ENCODE results near the gene PRPH2.
"Not testable (repeated sequence)": the region's sequence is repeated elsewhere in the genome, so short reads cannot be mapped to it uniquely, and the experiment has no call there.

PRPH2 gene

DNA sequence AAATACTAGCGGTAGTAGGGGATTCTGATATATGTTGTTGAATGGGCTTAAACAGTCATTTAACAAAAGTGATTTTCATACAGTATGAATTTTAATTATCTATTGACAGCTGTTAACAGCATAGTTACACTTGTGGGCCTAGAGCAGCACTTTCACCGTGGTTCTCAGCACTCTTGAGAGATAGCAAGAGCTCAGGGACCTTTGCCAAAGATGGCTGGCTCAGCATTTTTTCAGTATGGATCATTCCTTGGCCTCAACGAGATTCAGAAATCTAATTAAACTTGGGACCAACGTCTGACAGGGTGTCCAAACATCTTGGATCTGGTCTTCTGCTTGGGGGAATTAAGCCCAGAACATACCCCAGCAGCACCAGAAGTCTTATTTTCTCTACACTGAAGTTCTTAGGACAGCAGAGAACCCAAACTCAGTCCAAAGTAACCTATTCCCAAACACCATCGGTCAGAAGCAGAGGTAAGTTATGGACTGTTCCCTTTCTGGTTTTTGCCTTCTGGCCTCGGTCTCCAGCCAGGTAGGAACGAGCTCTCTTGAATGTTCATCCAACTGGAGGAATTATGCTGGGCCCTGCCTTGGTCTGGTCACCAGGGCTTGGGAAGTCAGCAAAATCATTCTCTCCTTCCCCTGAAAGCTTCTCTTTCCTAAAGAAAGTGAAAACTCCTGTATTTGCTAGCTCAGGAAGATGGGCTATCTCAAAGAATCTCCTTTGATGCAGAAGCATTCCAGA lies 25.7 kb downstream of the PRPH2 start:
- no peak for DNase-seq

DNA sequence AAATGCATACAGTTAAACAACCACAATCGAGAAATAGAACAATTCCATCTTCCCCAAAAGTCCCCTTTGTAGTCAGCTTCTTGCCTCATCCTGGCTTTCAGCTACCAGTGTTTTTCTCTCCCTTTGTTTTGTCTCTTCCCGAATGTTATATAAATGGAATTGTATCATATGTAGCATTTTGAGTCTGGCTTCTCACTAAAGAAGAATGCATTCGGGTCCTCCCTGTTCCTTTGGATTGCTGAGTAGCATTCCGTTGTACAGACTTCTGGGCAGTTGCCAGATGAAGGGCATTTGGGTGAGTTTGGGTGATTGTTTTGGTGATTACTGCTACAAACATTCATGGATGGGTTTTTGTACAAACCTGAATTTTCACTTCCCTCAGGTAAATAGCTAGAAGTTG lies 27.8 kb downstream of the PRPH2 start:
- no peak for DNase-seq

DNA sequence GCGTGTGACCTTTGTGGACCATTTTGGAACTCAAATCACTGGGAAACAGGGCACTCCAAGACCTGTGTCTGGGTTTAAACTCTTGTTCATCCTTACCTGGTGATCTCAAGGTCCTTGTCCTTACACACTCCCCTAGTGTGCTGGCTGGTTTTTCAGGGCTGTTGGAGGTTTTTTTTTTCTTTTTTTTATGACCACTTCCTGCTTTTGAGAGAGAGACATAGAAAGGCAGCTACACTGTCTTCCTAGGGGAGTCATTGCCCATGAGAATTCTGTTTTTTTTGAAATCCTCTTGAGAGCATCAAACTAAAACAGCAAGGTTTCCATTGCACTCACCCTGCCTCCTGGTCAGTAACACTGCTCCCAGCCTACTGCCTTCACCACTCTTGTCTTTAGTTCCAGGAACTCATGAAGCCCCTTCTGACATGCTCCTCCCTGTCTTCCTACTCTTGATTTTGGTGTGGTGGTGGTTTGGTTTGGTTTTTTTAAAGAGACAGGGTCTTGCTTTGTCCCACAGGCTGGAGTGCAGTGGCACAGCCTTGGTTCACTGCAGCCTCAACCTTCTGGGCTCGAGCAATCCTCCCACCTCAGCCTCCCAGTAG lies 28.6 kb downstream of the PRPH2 start:
- peak; percentile 16 for DNase-seq

DNA sequence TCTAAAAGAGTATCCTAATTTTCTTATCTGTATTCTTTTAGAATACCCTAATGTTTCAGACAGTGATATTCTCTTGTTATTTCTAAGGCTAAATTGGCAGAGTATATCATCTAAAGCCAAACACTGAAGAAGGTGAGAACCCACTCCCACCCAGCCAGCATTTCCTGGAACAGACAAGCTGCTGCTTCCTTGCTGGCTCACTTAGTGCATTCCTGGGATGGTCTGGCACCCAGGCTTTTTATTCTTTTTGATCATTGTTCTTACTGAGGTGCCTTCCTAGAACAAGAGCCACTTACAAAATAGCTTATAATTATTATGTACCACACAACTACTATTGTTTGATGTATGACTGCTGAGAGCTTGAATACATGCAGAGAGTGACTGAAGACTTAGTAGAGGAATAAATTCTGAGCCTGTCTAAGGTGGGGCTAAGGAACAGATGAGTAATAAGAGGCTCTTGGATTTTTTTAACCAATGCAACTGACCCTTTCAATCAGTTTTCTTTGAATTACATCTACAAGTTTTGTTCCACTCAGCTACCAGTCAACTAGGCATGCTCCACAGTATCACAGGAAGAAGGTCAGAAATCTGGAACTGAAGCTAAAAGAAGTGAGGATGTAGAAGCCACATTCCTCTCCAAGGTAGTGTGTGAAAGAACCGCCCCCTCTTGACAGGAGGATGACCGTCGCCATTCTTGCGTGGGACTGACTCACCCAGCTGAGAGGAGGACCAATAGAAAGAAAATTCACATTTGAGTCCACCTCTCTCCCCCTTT lies 30.1 kb downstream of the PRPH2 start:
- no peak for DNase-seq

DNA sequence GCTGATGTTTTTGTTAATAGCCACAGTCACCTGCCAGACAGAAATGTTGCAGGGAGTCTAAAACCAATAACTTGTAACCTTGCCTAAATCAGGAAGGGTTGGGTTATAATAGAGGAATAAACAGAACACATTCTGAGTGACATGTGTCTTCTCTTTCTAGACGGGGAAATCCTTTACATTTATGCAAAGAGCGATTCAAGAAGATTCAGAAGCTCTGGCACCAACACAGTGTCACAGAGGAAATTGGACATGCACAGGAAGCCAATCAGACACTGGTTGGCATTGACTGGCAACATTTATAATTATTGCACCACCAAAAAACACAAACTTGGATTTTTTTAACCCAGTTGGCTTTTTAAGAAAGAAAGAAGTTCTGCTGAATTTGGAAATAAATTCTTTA lies 31.5 kb downstream of the PRPH2 start:
- DNase-seq, result no peak

DNA sequence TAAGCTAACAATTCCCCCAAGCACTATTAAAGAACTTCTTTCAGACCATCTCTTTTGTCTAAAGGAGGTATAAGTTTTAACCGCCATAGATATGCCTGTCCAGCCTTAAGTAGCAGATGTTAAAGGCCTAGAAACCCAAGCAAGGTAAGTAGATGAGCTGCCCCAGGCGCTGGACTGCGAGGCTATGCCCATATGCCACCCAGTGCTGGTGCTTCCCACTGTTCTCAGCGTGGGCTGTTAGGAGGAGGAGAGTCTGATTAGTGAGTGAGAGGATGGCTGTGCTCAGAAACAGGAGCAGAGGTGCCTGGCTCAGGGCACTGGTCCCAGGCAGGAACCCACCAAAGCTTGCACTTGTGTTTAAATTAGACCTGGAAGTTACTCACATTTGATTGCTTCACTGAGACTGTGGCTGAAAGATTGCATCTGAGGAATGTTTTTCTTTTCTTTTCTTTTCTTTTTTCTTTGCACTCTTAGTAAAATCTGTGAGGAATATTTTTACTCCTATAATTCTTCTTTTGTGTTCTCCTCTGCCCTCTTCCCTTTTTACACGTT lies 32.2 kb downstream of the PRPH2 start:
- DNase-seq, result no peak

DNA sequence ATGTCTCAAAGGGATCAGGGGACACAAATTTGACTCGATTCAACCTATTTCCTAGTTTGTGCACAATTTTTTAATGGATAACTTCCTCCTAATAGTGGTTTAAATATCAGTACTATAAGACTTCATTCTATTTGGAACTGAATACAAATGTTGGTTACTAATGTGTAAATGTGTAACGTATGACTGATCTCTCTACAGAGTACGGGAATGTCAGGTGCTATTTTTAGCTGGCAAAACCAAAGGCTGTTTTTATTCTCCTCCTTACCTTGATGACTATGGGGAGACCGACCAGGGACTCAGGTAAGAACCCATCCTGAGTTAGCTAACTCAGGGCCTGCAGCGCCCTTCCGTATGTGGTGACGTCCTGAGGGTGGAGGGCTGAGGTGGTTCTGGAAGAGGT lies 33.0 kb downstream of the PRPH2 start:
- no peak for DNase-seq

DNA sequence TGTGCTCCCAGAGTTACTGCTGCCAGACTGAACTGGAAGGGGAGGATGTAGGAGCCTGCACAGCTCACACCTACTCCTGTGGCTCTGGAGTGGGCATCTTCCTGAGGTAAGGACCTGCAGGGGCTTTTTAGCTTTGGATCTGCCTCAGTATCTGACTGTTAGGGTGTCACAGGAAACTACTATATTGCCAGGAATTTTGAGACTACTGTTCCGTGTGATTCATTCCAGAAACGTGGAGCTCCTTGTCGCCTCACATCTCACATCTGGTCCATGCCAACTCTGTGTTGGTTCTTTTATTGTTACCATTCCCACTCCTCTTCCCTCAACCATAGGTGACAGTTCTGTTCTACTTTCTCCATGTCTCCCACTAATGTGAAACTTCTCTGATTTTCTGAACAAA lies 34.1 kb downstream of the PRPH2 start:
- no peak for DNase-seq

DNA sequence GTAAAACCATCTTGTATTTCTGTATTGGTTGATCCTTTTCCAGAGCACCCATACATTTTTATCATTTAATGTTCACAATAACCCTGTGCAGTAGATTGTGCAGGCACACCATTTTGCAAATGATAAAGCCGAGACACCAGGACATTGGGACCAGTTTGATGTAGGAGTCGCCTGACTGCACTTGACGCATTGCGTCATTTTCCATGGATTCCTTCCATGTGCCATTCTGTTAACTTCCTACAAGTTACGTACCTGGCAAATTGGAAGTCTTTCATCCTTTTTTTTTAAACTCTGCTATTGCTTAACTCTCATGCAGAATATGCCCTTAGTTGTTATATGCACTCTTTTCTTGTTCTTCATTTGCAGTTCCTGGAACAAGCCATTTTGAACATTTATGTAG lies 43.0 kb downstream of the PRPH2 start:
- DNase-seq, result no peak

DNA sequence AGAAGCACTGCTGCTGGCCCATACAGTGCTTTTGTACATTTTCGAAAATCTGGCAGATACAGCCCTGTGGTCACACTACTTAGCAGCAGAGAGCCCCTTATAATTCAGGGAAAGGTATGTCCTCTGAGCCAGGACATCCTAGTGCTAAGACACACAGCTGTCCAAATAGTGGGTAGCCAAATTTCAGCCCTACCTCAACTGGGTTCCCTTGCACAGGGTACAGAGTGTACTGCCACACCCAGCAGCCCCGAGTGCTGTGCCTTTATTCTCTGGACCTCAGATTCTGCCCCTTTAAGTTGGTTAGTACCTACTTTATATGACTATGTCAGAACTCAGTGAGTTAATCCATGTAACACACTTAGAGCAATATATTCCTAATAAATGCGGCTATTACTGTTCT lies 47.6 kb downstream of the PRPH2 start:
- DNase-seq, result no peak

DNA sequence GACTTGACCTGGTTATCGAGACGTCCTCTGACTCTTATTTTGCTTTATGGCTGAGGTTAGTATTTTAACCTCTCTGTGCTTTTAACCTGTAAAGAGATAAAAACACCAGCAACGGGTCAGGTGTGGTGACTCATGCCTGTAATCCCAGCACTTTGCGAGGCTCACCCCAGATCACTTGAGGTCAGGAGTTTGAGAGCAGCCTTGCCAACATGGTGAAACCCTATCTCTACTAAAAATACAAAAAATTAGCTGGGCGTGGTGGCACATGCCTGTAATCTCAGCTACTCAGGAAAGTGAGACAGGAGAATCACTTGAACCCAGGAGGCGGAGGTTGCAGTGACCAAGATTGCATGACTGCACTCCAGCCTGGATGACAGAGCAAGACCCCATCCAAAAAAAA lies 48.0 kb downstream of the PRPH2 start:
- DNase-seq, result not testable (repeated sequence)

DNA sequence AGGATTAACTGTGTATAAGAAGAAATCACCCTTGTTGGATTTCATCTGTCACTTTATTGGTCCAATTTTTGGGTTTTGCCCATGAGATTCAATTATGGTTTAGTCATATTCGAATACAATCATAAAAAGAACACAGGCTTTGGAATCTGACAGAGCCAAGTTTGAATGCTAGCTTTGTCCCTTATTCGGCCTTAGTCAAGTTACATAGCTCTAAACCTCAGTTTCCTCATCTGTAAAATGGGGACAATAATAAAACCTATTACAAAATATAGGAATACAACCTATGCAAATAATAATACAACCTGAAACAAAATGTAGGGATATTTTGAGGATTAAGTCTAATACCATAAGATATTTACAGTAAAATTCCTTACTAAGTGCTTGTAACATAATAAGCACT lies 57.7 kb downstream of the PRPH2 start:
- no peak for DNase-seq

DNA sequence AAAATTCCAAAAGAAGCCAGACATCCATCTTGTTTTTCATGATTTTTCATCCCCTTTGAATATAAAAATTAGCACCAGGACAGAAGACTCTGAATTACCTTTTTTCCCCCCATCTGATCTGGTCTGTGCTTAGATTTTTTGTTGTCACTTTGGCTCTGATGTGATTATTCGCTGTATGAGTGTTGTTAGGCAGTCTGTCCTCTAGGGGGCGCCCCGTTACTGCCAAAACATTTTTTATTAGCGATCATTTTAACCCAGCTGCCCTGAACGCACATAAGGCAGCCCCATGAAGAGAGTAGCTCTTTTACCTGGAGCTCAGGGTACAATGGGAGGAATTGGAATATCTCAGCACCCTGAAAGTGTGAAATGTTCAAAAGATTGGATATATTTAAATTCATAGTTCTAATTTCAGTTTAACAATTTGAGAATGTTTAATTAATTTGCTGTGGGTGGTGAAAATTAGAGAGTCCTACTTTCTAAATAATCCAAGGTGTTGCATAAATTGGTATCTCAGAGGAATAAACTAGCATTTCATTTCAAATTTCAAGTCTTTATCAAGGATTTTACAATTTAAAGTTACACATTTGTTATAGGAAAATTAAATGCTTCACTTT lies 60.8 kb downstream of the PRPH2 start:
- peak; percentile 90 for DNase-seq

DNA sequence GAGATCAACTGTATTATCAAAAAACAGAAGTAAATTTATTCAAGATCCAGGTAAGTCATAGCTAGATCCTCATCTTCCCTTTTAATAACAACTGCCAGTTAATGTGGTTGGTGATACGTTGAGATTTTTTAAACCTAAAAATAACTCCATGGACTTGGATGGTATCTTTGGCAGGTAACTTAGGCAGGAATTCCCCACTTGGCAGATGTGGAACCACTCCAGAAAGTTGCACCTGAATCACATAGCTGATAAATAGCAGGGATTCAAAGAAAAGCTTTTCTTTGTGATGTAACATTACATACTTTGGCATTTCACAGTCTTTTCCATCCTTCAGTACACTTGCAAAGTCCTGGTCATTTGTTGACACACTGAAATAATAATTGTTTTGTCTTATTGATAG lies 62.6 kb downstream of the PRPH2 start:
- no peak for DNase-seq

DNA sequence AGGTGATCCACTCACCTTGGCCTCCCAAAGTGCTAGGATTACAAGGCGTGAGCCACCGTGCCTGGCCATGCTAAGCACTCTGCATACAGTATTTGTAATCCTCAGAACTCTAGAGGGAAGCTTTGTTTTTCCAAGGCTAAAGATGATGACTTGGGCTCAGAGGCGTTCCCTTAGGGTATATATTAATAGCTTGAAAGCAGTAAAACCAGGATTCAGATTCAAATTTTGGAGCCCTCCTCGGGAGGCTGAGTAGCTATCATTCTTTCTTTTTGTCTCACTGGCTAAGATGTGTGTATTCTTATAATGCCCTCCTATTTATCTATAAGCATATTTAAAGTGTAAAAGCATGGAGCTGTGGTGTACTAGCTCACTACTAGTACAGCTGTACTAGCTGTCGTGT lies 68.5 kb downstream of the PRPH2 start:
- no peak for DNase-seq

DNA sequence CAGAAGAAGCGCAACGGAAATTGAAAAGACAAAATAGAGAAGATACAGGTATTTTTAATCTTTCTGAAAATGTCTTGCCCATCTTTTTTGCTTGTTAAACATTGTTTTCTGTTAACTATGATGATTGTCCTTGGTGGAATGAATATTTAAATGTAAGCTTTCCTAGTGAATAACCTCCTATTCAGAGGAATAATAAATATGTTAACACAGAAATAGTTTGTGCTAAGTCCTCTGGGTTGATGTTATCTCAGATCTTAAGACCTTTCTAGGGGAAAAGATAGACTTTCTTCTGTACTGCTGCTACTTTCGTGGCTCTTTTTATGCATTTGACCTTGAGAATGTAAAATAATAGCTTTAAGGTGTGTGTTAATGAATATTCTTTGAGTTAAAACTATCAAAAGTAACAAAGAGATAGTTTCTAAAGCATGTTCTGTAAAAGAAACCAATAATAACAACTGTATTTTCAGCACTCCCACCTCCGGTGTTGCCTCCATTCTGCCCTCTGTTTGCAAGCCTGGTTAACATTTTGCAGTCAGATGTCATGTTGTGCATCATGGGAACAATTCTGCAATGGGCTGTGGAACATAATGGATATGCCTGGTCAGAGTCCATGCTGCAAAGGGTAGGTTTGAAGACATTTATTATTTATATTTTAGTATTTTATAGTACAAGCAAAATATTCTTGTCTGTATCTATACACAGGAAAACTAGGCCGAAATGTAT lies 70.2 kb downstream of the PRPH2 start:
- DNase-seq, result no peak
